ENCODE data around the gene ARHGAP10.

GRCh38 chr4:147793569-147794313 lies 61.9 kb downstream of the ARHGAP10 start:
- TF ChIP-seq FOXM1 (IDR thresholded peaks at IDR 0.05; ENCODE audit: borderline replicate concordance, low read depth) (no peak), MAX (IDR thresholded peaks at IDR 0.05) (no peak), TCF12 (IDR thresholded peaks at IDR 0.05; ENCODE audit: low read depth) (no peak), EGR1 (IDR thresholded peaks at IDR 0.05) (no peak), TEAD4 (IDR thresholded peaks at IDR 0.05) (no peak), EP300 (IDR thresholded peaks at IDR 0.05; ENCODE audit: borderline replicate concordance) (no peak), ZBTB7A (IDR thresholded peaks at IDR 0.05; ENCODE audit: low read depth) (no peak), CEBPB (IDR thresholded peaks at IDR 0.05) (no peak), REST (IDR thresholded peaks at IDR 0.05; ENCODE audit: low read depth) (no peak), NFIC (IDR thresholded peaks at IDR 0.05) (no peak), CREB1 (IDR thresholded peaks at IDR 0.05; ENCODE audit: low read depth) (no peak)
